ENCODE results near the gene RILP.
A peak's percentile ranks its signal among the peaks of the same experiment; 100 is the strongest.

The RILP gene

GRCh38 chr17:1647802-1648171 lies 1.9 kb downstream of the RILP start:
- peak; percentile 7 for DNase-seq

- DNase-seq: no peak
These were observed 3.3 kb downstream of the RILP start for GRCh38 chr17:1646199-1646875.

- DNase-seq: peak; percentile 20
These were observed 4.2 kb downstream of the RILP start, which contains the start of gene SCARF1 for GRCh38 chr17:1645207-1646171. SCARF1 (minus strand) TSS chr17:1645732; CDS start chr17:1645697, 35 bp downstream.

- DNase-seq: no peak
These were observed 5.0 kb downstream of the RILP start for GRCh38 chr17:1644493-1645206.

GRCh38 chr17:1643999-1644492 lies 5.6 kb downstream of the RILP start:
- peak; percentile 28 for DNase-seq

- DNase-seq: peak; percentile 54
These were observed 6.2 kb downstream of the RILP start for GRCh38 chr17:1643293-1643998.

GRCh38 chr17:1641065-1641403 lies 8.6 kb downstream of the RILP start:
- no peak for DNase-seq

- DNase-seq: no peak
These were observed 9.2 kb downstream of the RILP start for GRCh38 chr17:1640329-1641064.

GRCh38 chr17:1639549-1640180 lies 10.0 kb downstream of the RILP start:
- DNase-seq: peak; percentile 35

GRCh38 chr17:1638624-1639300 lies 10.9 kb downstream of the RILP start:
- peak; percentile 22 for DNase-seq

GRCh38 chr17:1638171-1638590 lies 11.5 kb downstream of the RILP start:
- DNase-seq: peak; percentile 81

GRCh38 chr17:1636732-1637285 lies 12.9 kb downstream of the RILP start:
- no peak for DNase-seq

GRCh38 chr17:1635675-1636465 lies 13.8 kb downstream of the RILP start:
- DNase-seq: no peak

- no peak for DNase-seq
These were observed 14.6 kb downstream of the RILP start for GRCh38 chr17:1634841-1635650.

GRCh38 chr17:1630662-1631061 lies 19.0 kb downstream of the RILP start:
- no peak for DNase-seq

GRCh38 chr17:1629504-1630310 lies 20.0 kb downstream of the RILP start:
- peak; percentile 69 for DNase-seq

GRCh38 chr17:1628856-1629503 lies 20.7 kb downstream of the RILP start:
- no peak for DNase-seq
